Measurements from ENCODE around the gene IRAK1. TPM values are rescaled to one million over a fixed set of nuclear protein-coding genes. Genes with fewer than 3 reads are reported as not detected.

IRAK1 gene
- total and polyA plus RNA-seq, 2 of the 8 experiments (the other 6 are each of a cell fraction or from before 2014, with no cell fraction given), result 26.6 to 41.7 TPM

GRCh38 chrX:154024271-154024670 lies 4.6 kb upstream of the IRAK1 start:
- Histone ChIP-seq H2BK20ac (ENCODE audit: low read length) (no peak overlapping the region), H3K14ac (ENCODE audit: insufficient read length) (no peak overlapping the region), H2AFZ (ENCODE audit: low read length) (no peak overlapping the region), H4K5ac (ENCODE audit: insufficient read length, low read depth, low read length) (no peak overlapping the region), H3K79me2 (ENCODE audit: control insufficient read depth in 1 of 2, insufficient read depth in 2 of 2, low read length in 2 of 2) (no peaks in the 10 kb centered on the region), H3K4ac (replicated peaks; ENCODE audit: insufficient read length, low read depth, low read length) (no peak overlapping the region), H4K20me1 (replicated peaks in 1 of 2; ENCODE audit: control insufficient read depth in 1 of 2, insufficient read depth in 2 of 2, low read length in 2 of 2) (no peaks in the 10 kb centered on the region), H2BK120ac (replicated peaks; ENCODE audit: low read depth, low read length) (no peak overlapping the region), H3K79me1 (ENCODE audit: low read depth, low read length) (no peaks in the 10 kb centered on the region), H3K23ac (ENCODE audit: insufficient read length) (no peak overlapping the region), H4K8ac (ENCODE audit: extremely low read depth, insufficient read depth, low read length) (no peak overlapping the region), H3K27me3 (replicated peaks in 1 of 4; ENCODE audit: control insufficient read depth in 3 of 4, extremely low read depth in 1 of 4, insufficient read depth in 3 of 4, low read length in 3 of 4) (no peaks in the 10 kb centered on the region), H3K23me2 (ENCODE audit: low read depth, low read length) (peaks cover 2% of the 10 kb centered on the region; the same call in 1 of the 2 replicates), H3K36me3 (ENCODE audit: control insufficient read depth in 2 of 4, insufficient read depth in 4 of 4, low read length in 3 of 4) (no peaks in the 10 kb centered on the region; a peak in 2 of 8 replicates), H2BK5ac (ENCODE audit: low read depth, low read length) (no peak overlapping the region), H3K4me3 (ENCODE audit: extremely low read depth in 1 of 4, insufficient read depth in 2 of 4, low read depth in 3 of 4, low read length in 4 of 4) (no peak overlapping the region), H4K91ac (replicated peaks; ENCODE audit: insufficient read length, low read length) (no peak overlapping the region), H2BK15ac (ENCODE audit: low read length) (no peak overlapping the region), H2AK5ac (ENCODE audit: low read depth, low read length) (no peak overlapping the region), H3K18ac (ENCODE audit: extremely low read depth, low read length) (no peak overlapping the region), H3K27ac (ENCODE audit: low read depth, low read length) (no peak overlapping the region), H3K56ac (replicated peaks; ENCODE audit: insufficient read length, low read depth, low read length) (no peak overlapping the region), H2BK12ac (ENCODE audit: low read depth, low read length) (no peak overlapping the region), H3K9ac (replicated peaks in 1 of 4; ENCODE audit: extremely low read depth in 1 of 4, low read depth in 3 of 4, low read length in 3 of 4) (no peak overlapping the region), H3K4me1 (replicated peaks in 1 of 4; ENCODE audit: control insufficient read depth in 3 of 4, insufficient read depth in 4 of 4, low read length in 3 of 4) (peaks cover 2 to 27% (median 9%) of the 10 kb centered on the region in 4 experiments), H3K9me3 (ENCODE audit: insufficient read depth in 2 of 2, low read depth in 1 of 2, low read length in 1 of 2) (no peaks in the 10 kb centered on the region), H3K4me2 (ENCODE audit: insufficient read depth in 1 of 2, low read depth in 2 of 2, low read length in 2 of 2) (no peak overlapping the region)
- ChIA-PET CTCF (ENCODE audit: partially characterized antibody) (interaction anchor here (1.4 to 1.7 kb wide), 2 partner anchors 11 to 27 kb away, joined by 4 to 5 read pairs; no protein-coding TSS in a partner anchor), POLR2A (ENCODE audit: partially characterized antibody) (interaction anchor here (0.6 to 1.0 kb wide), 2 partner anchors 39 to 56 kb away, joined by 3 read pairs; no protein-coding TSS in a partner anchor)
- DNase-seq (ENCODE audit: low read depth in 1 of 2, low spot score in 2 of 2) (no peak), FAIRE-seq (no peak)
- TF ChIP-seq RXRA (IDR thresholded peaks at IDR 0.05; ENCODE audit: insufficient read depth, low read depth, low read length), result no peak
- no peak for TF ChIP-seq FOSL1 (IDR thresholded peaks at IDR 0.05; ENCODE audit: insufficient read depth, low read depth, low read length)
- TF ChIP-seq TAF7 (optimal IDR thresholded peaks at IDR 0.05; ENCODE audit: borderline replicate concordance, low read depth, low read length), result no peak
- TF ChIP-seq BRCA1 (IDR thresholded peaks at IDR 0.05; ENCODE audit: low read depth, low read length), result no peak
- no peak for TF ChIP-seq RNF2 (IDR thresholded peaks at IDR 0.05; ENCODE audit: borderline replicate concordance, low read depth, low read length, missing control alignments, poor library complexity, severe bottlenecking)
- WGBS, 2 experiments (ENCODE audit: extremely low coverage in 1 of 2, insufficient coverage in 1 of 2, insufficient read length in 1 of 2, insufficient replicate concordance in 2 of 2, low coverage in 1 of 2, low lambda C conversion rate in 2 of 2, missing lambda C conversion rate in 1 of 2), result 96% methylated on average over 8 of the region's 15 CpGs; no CpG with 5 or more reads in 1 of the 2 experiments
